ENCODE results near the gene GALNT10. TPM values are rescaled to one million over a fixed set of nuclear protein-coding genes. Genes with fewer than 3 reads are reported as not detected.

GALNT10 gene
- total and polyA plus RNA-seq, 2 experiments from 2014 or later = 3.2 to 12.9 TPM

GRCh38 chr5:154467655-154468354 is 277.3 kb downstream of the GALNT10 start:
- Histone ChIP-seq H3F3A (replicated peaks; ENCODE audit: low read depth) (peaks cover 3% of the 10 kb centered on the region; the same call in 1 of the 2 replicates), H3K4me1 (ENCODE audit: insufficient read depth) (peaks cover 23% of the 10 kb centered on the region), H3K36me3 (ENCODE audit: insufficient read depth) (no peaks in the 10 kb centered on the region), H3K27me3 (ENCODE audit: insufficient read depth) (peaks cover 69% of the 10 kb centered on the region), H3K27ac (ENCODE audit: low read depth) (no peak overlapping the region), H3K9me2 (ENCODE audit: insufficient read depth) (no peaks in the 10 kb centered on the region), H2AFZ (peak overlapping the region; percentile 83), H3K4me2 (peak overlapping the region; percentile 40; the same call in 1 of the 2 replicates), H3K79me2 (replicated peaks; ENCODE audit: insufficient read depth) (no peaks in the 10 kb centered on the region), H4K20me1 (replicated peaks; ENCODE audit: insufficient read depth) (peaks cover 6% of the 10 kb centered on the region; the same call in 1 of the 2 replicates), H3K4me3 (no peak overlapping the region)
- Mint-ChIP-seq H3K4me1 (peaks cover 15% of the 10 kb centered on the region), H3K27ac (no peak overlapping the region), H3K4me3 (no peak overlapping the region), H3K9me3 (no peaks in the 10 kb centered on the region), H3K27me3 (ENCODE audit: insufficient read depth, low read depth, poor library complexity) (peaks cover 52% of the 10 kb centered on the region), H3K36me3 (ENCODE audit: low read depth) (no peaks in the 10 kb centered on the region)
- peak; percentile 97 for ATAC-seq
- peak; percentile 90 for DNase-seq (ENCODE audit: low spot score)
- TF ChIP-seq CTCF (conservative IDR thresholded peaks at IDR 0.05; ENCODE audit: low read depth in 2 of 2) = peak; percentile 95 to 97
- no peak for TF ChIP-seq ZNF462 (CRISPR knock-in tag; IDR thresholded peaks at IDR 0.05)
- TF ChIP-seq ZNF114 (CRISPR knock-in tag; IDR thresholded peaks at IDR 0.05) = no peak

Measured in GM23338 (cell line).